RWPE1 (cell line): ENCODE results near the gene MIPEP.

ENCODE experiments used
- CTCF ChIA-PET: fragments of 350-600 bp; sonication (Branson Sonifier 250); formaldehyde crosslinking; extraction: SDS; loops from one replicate; lab custom pipeline; 2021; lab: Yijun Ruan, JAX
- POLR2A ChIA-PET: fragments of 400-600 bp; formaldehyde crosslinking; extraction: SDS; loops from one replicate; lab custom pipeline; 2020; ENCODE audit warnings: antibody characterized with exemption; ENCODE audit not compliant: low non-redundant PET; lab: Yijun Ruan, JAX
- DNase-seq: peaks from one replicate; pipeline ENCODE4 v3.0.0; 2012; ENCODE audit warnings: low spot score
- H3K27ac ChIP-seq: fragments of 450-650 bp; 2 replicates; pipeline ENCODE4 v1.5.1; 2017
- TF ChIP-seq, protein P1 (sequence below): fragments of 450-650 bp; conservative IDR thresholded peaks from 2 replicates; pipeline ENCODE4 v1.5.1; 2017; ENCODE audit warnings: low read depth, mild to moderate bottlenecking

The MIPEP gene

DNA sequence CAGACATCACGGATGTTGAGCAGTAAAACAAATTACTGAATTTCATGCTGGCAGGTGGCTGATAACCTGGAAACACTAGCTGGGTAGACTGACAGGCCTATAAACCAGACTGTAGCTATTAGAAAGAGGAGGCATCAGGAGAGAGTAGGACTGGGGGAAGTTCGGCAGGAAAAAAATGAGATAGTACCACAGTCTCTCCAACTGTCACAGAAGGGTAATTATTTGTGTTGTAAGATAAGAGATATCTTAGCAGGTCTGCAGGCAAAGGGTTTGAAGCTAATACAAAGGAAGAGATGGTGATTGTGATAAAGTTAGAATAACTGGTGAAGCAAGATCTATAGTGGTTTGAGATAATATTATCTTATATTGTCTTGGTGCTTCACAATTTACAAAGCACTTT, 41.7 kb downstream of the MIPEP start:
- DNase-seq = no peak
- ChIA-PET CTCF (no interaction called here), POLR2A (no interaction called here)
- no peak overlapping the region for H3K27ac ChIP-seq
- TF ChIP-seq, protein P1, sequence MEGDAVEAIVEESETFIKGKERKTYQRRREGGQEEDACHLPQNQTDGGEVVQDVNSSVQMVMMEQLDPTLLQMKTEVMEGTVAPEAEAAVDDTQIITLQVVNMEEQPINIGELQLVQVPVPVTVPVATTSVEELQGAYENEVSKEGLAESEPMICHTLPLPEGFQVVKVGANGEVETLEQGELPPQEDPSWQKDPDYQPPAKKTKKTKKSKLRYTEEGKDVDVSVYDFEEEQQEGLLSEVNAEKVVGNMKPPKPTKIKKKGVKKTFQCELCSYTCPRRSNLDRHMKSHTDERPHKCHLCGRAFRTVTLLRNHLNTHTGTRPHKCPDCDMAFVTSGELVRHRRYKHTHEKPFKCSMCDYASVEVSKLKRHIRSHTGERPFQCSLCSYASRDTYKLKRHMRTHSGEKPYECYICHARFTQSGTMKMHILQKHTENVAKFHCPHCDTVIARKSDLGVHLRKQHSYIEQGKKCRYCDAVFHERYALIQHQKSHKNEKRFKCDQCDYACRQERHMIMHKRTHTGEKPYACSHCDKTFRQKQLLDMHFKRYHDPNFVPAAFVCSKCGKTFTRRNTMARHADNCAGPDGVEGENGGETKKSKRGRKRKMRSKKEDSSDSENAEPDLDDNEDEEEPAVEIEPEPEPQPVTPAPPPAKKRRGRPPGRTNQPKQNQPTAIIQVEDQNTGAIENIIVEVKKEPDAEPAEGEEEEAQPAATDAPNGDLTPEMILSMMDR = no peak

GRCh38 chr13:23845105-23845725, 44.0 kb downstream of the MIPEP start:
- ChIA-PET POLR2A (no interaction called here), CTCF (interaction anchor here (0.6 to 0.7 kb wide), 3 partner anchors 22 to 137 kb away, joined by 3 to 4 read pairs (median 3); no protein-coding TSS in a partner anchor)
- no peak for DNase-seq
- no peak overlapping the region for H3K27ac ChIP-seq
- TF ChIP-seq, protein P1 = no peak

GRCh38 chr13:23844132-23844531, 45.1 kb downstream of the MIPEP start:
- TF ChIP-seq, protein P1 = no peak
- ChIA-PET CTCF (no interaction called here), POLR2A (no interaction called here)
- no peak overlapping the region for H3K27ac ChIP-seq
- DNase-seq = no peak

- POLR2A ChIA-PET = no interaction called here
- H3K27ac ChIP-seq = no peak overlapping the region
- DNase-seq = no peak
- TF ChIP-seq, protein P1 = no peak
- CTCF ChIA-PET = no interaction called here
Observed at GRCh38 chr13:23843436-23843835, 45.8 kb downstream of the MIPEP start.

GRCh38 chr13:23842406-23842805, 46.8 kb downstream of the MIPEP start:
- ChIA-PET POLR2A (no interaction called here), CTCF (no interaction called here)
- DNase-seq = no peak
- no peak overlapping the region for H3K27ac ChIP-seq
- TF ChIP-seq, protein P1 = no peak

- H3K27ac ChIP-seq = no peak overlapping the region
- ChIA-PET CTCF (no interaction called here), POLR2A (no interaction called here)
- TF ChIP-seq, protein P1 = no peak
- no peak for DNase-seq
Observed at GRCh38 chr13:23833733-23834611, 55.2 kb downstream of the MIPEP start.
